CD4-positive, alpha-beta T cell treated with Interleukin-12 subunit alpha and Interleukin-12 subunit beta, for 1 hour (primary cell): ENCODE measurements around the gene BCAS3.
A peak's percentile ranks its signal among the peaks of the same experiment; 100 is the strongest.

Experiments used
- DNase-seq: peaks from one replicate; pipeline ENCODE4 v3.0.0-alpha.2; 2020

The BCAS3 gene

DNA sequence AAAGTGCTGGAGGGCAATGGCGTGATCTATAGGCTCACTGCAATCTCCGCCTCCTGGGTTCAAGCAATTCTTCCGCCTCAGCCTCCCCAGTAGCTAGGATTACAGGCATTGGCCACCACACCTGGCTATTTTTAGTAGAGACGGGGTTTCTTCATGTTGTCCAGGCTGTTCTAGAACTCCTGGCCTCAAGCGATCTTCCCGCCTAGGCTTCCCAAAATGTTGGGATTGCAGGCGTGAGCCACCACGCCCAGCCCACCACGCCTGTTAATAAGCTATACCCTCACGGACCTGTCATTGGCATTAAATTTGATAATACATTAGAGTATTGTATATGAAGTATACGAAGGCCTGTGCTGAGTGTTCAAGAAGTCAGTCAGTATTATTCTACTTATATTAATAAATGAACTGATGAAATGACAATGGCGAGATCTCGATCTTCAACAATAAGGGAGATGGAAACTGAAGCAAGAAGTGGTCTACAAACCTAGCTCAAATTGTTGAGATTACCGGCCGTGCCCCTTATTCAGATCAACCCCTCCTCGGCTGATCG, 818 bp upstream of the BCAS3 start:
- DNase-seq, result no peak

GRCh38 chr17:60678118-60678444, 430 bp downstream of the BCAS3 start:
- no peak for DNase-seq

DNA sequence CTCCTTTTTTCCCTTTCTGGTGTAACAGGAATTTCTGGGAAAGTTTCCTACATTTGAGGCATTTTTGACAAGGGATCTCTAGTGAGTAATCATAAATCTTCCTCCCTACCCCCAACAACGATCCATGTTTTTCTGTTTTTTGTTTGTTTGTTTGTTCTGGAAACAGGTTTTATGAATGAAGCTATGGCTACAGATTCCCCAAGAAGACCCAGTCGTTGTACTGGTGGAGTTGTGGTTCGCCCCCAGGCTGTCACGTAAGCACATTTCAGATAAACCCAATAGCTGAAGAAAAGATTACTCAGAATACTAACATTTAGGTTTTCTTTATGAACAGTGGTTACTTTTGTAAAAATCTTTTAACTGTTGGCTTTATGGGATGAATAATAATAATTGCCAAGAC, 1.6 kb downstream of the BCAS3 start:
- DNase-seq, result no peak

DNA sequence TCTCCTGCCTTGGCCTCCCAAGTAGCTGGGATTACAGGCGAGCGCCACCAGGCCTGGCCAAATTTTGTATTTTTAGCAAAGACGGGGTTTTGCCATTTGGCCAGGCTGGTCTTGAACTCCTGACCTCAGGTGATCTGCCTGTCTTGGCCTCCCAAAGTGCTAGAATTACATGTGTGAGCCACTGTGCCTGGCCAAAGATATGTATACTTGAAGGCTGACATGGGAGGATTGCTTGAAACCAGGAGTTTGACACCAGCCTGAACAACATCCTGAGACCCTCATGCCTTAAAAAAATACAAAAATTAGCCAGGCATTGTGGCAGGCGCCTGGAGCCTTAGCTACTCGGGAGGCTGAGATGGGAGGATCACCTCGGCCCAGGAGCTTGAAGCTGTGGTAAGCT, 3.1 kb downstream of the BCAS3 start:
- no peak for DNase-seq

- no peak for DNase-seq
Measured at GRCh38 chr17:60685437-60685836, 7.8 kb downstream of the BCAS3 start.

GRCh38 chr17:60695960-60696359, 18.3 kb downstream of the BCAS3 start:
- DNase-seq, result no peak

DNA sequence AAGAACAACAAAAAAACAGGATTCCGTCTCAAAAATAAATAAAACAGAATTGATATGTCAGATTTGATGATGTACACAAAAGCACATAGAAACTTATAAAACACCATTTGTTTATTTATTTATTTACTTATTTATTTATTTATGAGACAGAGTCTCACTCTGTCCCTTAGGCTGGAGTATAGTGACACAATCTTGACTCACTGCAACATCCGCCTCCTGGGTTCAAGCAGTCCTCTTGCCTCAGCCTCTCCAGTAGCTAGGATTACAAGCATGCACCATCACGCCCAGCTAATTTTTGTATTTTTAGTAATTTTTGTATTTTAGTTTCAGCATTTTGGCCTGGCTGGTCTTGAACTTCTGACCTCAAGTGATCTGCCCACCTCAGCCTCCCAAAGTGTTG, 21.4 kb downstream of the BCAS3 start:
- no peak for DNase-seq

GRCh38 chr17:60704170-60704569, 26.5 kb downstream of the BCAS3 start:
- DNase-seq, result no peak

- no peak for DNase-seq
Measured at GRCh38 chr17:60712675-60713074, 35.0 kb downstream of the BCAS3 start.

GRCh38 chr17:60713608-60714007, 36.0 kb downstream of the BCAS3 start:
- DNase-seq, result no peak

- no peak for DNase-seq
Measured at GRCh38 chr17:60716766-60717165, 39.1 kb downstream of the BCAS3 start.

- DNase-seq, result no peak
Measured at GRCh38 chr17:60717814-60718213, 40.2 kb downstream of the BCAS3 start.

DNA sequence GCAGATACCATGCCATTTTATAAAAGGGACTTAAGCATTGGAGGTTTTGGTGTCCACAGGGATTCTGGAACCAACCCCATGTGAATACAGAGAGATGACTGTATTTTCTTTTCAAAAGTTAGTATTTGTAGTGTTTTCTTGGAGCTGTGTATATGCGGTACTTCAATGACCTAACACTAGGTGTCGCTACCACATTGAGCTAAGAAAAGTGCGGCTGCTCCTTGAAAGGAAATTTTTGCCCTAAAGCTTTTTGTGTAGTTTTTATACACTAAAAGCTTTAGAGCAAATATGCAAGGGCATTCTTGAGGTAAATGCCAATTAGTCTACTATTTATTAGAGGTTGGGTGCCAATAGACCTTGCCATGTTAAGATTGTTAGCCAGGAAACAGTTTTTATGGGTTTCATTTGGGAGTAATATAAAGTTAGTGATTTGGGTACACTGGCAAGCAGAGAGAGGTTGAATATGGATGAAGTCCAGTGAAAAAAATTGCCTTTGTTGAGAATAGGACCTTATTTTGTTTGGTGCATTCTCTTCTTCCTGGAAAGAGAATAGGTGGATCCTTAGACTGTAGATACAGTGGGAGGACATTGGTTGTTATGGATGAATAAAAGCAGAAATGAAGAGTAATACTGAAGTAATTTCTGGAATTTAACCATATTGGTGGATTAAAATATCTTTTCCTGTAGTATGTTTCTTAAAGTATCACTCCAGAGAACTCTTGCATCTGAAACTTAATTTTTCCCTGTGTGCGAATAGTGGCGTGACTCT, 43.3 kb downstream of the BCAS3 start:
- DNase-seq, result peak; percentile 64

DNA sequence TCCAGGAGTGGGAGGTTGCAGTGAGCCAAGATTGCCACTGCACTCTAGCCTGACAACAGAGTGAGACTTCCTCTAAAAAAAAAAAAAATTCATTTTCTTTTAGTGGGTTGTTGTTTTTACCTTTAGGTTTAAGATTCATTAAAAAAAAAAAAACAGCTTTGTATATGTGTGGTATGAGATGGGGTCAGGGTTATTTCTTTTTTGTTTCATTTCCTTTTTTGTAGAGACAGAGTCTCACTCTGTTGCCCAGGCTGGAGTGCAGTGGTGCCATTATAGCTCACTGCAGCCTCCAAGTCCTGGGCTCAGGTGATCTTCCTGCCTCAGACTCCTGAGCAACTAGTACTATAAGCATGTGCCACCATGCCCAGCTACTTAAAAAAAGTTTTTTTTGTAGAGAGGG, 47.0 kb downstream of the BCAS3 start:
- DNase-seq, result no peak

GRCh38 chr17:60729854-60730253, 52.2 kb downstream of the BCAS3 start:
- DNase-seq, result no peak

DNA sequence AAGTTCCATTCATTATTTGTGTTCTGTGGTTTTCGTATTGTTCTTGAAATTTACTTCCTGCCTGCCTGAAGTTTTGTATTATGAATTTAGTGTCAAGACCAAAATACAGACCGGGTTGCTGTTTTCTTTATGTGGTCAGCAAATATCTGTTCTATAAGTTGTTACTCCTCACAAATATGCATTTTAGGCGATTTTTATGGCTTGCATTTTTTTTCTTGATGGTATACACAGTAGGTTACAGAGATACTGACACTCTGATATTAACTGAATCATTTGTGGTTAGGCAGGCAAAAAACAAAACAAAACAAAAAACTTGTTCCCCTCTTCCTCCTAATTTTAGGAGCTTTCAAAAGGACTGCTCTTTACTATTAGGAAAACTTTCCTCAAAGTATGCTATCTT, 52.6 kb downstream of the BCAS3 start:
- no peak for DNase-seq

- no peak for DNase-seq
Measured at GRCh38 chr17:60738287-60738686, 60.6 kb downstream of the BCAS3 start.

- DNase-seq, result no peak
Measured at GRCh38 chr17:60740584-60740983, 62.9 kb downstream of the BCAS3 start.

DNA sequence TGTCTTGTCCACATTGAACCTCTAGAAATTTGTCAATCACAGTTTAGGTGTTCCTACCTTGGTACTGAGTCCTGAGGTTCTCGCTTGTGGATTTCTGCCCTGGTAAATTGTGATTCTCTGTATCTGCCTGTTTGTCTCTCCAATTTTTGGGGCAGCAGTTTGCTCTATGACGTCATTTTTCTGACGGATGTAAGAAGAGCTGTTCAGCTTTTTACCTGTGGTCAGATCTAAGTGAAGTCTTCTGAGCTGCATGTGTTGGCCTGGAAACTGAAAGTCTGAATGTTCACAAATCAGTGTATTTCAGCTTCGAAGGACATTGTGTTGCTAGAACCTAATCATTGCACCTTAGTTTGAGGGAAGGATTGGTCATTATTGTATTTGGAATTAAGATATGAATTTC, 63.4 kb downstream of the BCAS3 start:
- no peak for DNase-seq

GRCh38 chr17:60743282-60743681, 65.6 kb downstream of the BCAS3 start:
- DNase-seq, result no peak

DNA sequence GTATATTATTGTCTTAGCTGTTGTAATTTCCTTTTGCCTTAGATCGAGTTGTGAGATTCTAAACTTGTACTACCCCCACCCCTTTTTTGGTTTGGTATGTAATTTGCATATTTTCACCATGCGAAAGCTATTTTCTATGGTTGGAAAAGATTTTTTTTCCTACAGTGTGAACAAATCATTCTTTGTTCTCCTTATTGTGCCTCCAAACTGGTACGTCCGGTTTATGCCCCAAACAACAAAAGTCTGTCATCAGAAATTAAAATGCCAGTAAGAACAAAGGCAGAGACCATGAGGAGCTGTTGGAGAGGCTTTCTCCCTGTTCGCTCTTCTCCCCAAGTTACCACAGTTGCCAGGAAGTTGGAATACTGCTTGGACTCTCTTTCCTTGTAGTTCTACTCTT, 66.1 kb downstream of the BCAS3 start:
- no peak for DNase-seq

- DNase-seq, result no peak
Measured at GRCh38 chr17:60744355-60744966, 66.8 kb downstream of the BCAS3 start.

- DNase-seq, result no peak
Measured at GRCh38 chr17:60745544-60745943, 67.9 kb downstream of the BCAS3 start.

DNA sequence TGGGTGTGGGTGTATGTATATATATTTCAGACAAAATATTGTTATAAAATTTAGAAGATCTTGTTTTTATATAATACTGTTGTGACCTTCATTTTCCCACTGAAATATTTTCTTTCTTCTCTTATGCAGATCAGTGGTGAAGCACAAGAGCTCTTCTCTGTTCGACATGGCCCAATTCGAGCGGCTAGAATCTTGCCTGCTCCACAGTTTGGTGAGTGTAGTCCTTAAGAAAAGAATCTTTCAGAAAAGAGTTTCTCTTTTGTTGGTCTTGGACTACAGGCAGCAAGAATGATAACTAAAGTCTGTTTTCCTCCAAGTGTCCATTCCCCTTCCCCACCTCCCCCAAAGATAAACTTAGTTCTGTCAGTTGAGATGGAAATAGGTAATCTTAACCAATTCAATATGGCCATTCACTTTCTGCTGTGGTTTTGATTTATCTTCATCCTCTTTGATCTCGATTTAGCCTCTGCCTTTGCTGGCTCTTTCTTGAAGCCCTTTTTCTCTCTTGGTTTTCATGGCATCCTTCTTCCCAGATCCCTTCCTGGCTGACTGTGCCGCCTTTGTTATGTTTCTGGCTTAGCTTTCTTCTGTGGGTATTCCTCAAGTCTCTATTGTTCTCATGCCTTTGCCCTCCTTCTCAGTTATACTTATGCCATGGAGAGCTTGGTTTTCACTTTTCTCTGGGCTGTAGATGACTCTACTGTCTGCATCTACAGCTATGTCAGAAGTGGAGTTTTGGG, 69.6 kb downstream of the BCAS3 start:
- DNase-seq, result no peak
